Lower lobe of right lung (tissue), 2 donors: ENCODE data around the gene DEFB124. TPM values are rescaled to one million over a fixed set of nuclear protein-coding genes. Genes with fewer than 3 reads are reported as not detected.

Experiments
- ATAC-seq, 2 donors: fragments of 200-7000 bp; cut with Tn5 transposase; one replicate each; pipeline ENCODE4 v1.9.1; 2020 to 2022; ENCODE audit warnings: mild to moderate bottlenecking in 2 of 2, moderate library complexity in 2 of 2
- DNase-seq: peaks from one replicate; pipeline ENCODE4 v3.0.0-alpha.2; 2020
- H3K27ac ChIP-seq: fragments of 200-600 bp; one replicate; pipeline ENCODE4 v1.8.0; 2022
- H3K27me3 ChIP-seq: fragments of 200-600 bp; one replicate; pipeline ENCODE4 v1.8.0; 2022; ENCODE audit warnings: low read depth
- H3K36me3 ChIP-seq: fragments of 200-600 bp; one replicate; pipeline ENCODE4 v1.8.0; 2022; ENCODE audit warnings: mild to moderate bottlenecking
- H3K4me1 ChIP-seq: fragments of 200-600 bp; one replicate; pipeline ENCODE4 v1.8.0; 2022
- H3K4me3 ChIP-seq: fragments of 200-600 bp; one replicate; pipeline ENCODE4 v1.8.0; 2022; ENCODE audit warnings: mild to moderate bottlenecking
- H3K9me3 ChIP-seq: fragments of 200-600 bp; one replicate; pipeline ENCODE4 v1.8.0; 2022
- CTCF ChIP-seq: fragments of 200-600 bp; IDR thresholded peaks from one replicate; pipeline ENCODE4 v1.8.0; 2022; ENCODE audit warnings: antibody characterized with exemption, mild to moderate bottlenecking
- intact Hi-C: fragments of 100-400 bp; cut with DNase I; formaldehyde crosslinking; loops from one replicate; pipeline ENCODE4 v1.11.0; 2022
- total RNA-seq: library from RNA; stranded (reverse); fragmentation: NEBNext Ultra II Directional; extraction: Animal tissue kit (Norgen Biotek cat#: 25700); gene quantifications from one replicate; pipeline ENCODE4 v1.2.1, GENCODE V29; 2021
- donor health status: DM: no; HTN: yes; CAD: no; lungs with severe emphysema.

DEFB124 gene
- total RNA-seq, 1 donor from 2014 or later: not detected

DNA sequence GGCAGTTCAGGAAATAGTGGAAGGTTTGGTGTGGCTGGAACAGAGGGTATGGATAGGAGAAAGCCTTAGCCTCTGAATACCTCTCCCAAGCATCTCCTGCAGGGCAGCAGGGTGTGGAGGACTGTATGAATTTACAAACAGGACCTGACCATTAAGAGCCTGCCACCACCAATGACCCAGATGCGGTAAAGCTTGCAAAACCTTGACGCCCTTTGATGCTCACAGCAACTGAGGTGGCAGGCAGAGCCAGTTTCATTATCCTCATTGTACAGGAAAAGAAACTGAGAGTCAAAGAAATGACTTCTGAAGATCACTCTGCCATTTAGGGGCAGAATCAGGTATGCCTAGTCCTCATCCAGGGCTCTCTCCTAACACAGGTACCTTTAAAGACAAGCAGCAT, 41.7 kb upstream of the DEFB124 start:
- Histone ChIP-seq H3K9me3 (no peaks in the 10 kb centered on the region), H3K4me1 (peaks cover 47% of the 10 kb centered on the region), H3K27ac (peak overlapping the region; percentile 1), H3K4me3 (peak overlapping the region; percentile 100), H3K27me3 (no peaks in the 10 kb centered on the region), H3K36me3 (peaks cover 9% of the 10 kb centered on the region)
- intact Hi-C loops: no loop called here
- TF ChIP-seq CTCF: no peak
- DNase-seq: no peak
- no peak for ATAC-seq

DNA sequence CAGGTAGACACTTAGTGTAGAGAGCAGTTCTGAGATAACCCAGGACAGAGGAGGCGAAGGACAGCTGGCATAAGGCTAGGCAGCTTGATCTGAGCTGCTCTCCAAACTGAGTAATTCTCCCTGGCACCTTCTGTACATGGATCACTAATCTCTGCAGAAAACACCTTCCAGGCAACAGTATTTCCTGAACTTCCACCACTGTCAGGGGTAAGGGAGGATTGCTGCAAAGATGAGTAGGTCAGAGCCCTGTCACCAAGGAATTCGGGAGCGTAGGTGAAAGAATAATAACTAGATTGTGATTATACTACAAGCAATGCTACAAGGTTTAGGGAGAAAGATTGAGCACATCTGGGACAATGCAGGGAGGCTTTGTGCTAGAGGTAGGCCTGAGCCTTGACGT, 41.2 kb upstream of the DEFB124 start:
- H3K36me3 ChIP-seq: peaks cover 4% of the 10 kb centered on the region
- intact Hi-C loops: no loop called here
- no peak for TF ChIP-seq CTCF
- no peaks in the 10 kb centered on the region for H3K9me3 ChIP-seq
- H3K27me3 ChIP-seq: no peaks in the 10 kb centered on the region
- ATAC-seq: no peak
- peaks cover 47% of the 10 kb centered on the region for H3K4me1 ChIP-seq
- peak overlapping the region; percentile 100 for H3K4me3 ChIP-seq
- DNase-seq: no peak
- H3K27ac ChIP-seq: peak overlapping the region; percentile 41

GRCh38 chr20:31515775-31516107, 40.8 kb upstream of the DEFB124 start:
- peaks cover 47% of the 10 kb centered on the region for H3K4me1 ChIP-seq
- ATAC-seq: no peak
- TF ChIP-seq CTCF: no peak
- peak overlapping the region; percentile 100 for H3K4me3 ChIP-seq
- intact Hi-C loops: no loop called here
- H3K36me3 ChIP-seq: no peaks in the 10 kb centered on the region
- H3K9me3 ChIP-seq: no peaks in the 10 kb centered on the region
- H3K27me3 ChIP-seq: no peaks in the 10 kb centered on the region
- peak overlapping the region; percentile 41 for H3K27ac ChIP-seq
- DNase-seq: no peak

- ATAC-seq: no peak
- H3K4me1 ChIP-seq: peaks cover 42% of the 10 kb centered on the region
Measured at GRCh38 chr20:31515072-31515774, 40.3 kb upstream of the DEFB124 start.

DNA sequence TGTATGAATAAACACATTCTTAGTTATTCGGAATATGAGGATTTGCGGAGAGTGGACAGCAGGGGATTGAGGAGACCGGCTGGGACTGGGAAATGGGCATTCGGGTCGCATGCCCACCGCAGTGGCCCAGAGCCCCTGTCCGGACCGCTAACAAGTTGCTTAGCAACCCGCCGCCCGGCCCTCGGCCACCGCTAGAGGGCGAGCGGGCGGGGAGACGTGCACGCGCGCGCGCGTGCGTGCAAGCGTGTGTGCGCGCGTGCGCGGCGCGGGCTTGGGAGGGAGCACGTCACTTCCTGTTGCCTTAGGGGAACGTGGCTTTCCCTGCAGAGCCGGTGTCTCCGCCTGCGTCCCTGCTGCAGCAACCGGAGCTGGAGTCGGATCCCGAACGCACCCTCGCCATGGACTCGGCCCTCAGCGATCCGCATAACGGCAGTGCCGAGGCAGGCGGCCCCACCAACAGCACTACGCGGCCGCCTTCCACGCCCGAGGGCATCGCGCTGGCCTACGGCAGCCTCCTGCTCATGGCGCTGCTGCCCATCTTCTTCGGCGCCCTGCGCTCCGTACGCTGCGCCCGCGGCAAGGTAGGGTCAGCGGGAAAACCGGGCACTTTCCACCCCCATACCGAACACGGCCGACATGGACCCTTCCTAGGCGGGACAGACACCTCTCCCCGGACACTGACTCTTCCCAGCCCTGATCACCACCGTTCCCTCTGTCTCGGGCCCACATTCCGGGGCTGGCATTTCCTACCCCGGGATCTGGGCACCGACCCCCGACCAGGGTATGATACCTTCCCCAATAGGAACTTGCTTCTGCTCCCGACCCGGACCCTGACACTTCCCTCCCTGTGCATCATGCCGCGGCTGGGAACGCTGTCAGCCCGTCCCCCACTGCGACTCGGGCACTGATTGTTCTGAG, 39.5 kb upstream of the DEFB124 start, which contains the start of gene HM13:
Gene HM13 (plus strand): TSS at position 289 of the 918 bp plus-strand sequence. CDS start 110 bp downstream, at position 399.
- ATAC-seq (peak; percentile 99), DNase-seq (peak; percentile 94)
- peak; percentile 93 for TF ChIP-seq CTCF
- H3K27me3 ChIP-seq: no peaks in the 10 kb centered on the region
- H3K9me3 ChIP-seq: no peaks in the 10 kb centered on the region
- intact Hi-C loops: no loop called here
- H3K36me3 ChIP-seq: no peaks in the 10 kb centered on the region
- H3K4me1 ChIP-seq: peaks cover 40% of the 10 kb centered on the region
- H3K4me3 ChIP-seq: peak within 1 kb of the TSS; percentile 100
- H3K27ac ChIP-seq: peak within 1 kb of the TSS; percentile 87

More at GRCh38 chr20:31515072-31515774, 40.3 kb upstream of the DEFB124 start:
- no peak for TF ChIP-seq CTCF
- H3K27me3 ChIP-seq: no peaks in the 10 kb centered on the region
- H3K27ac ChIP-seq: peak overlapping the region; percentile 87
- intact Hi-C loops: no loop called here
- DNase-seq: no peak
- H3K36me3 ChIP-seq: no peaks in the 10 kb centered on the region
- peak overlapping the region; percentile 100 for H3K4me3 ChIP-seq
- H3K9me3 ChIP-seq: no peaks in the 10 kb centered on the region
